ENCODE results near the gene SHISA6.

The SHISA6 gene

DNA sequence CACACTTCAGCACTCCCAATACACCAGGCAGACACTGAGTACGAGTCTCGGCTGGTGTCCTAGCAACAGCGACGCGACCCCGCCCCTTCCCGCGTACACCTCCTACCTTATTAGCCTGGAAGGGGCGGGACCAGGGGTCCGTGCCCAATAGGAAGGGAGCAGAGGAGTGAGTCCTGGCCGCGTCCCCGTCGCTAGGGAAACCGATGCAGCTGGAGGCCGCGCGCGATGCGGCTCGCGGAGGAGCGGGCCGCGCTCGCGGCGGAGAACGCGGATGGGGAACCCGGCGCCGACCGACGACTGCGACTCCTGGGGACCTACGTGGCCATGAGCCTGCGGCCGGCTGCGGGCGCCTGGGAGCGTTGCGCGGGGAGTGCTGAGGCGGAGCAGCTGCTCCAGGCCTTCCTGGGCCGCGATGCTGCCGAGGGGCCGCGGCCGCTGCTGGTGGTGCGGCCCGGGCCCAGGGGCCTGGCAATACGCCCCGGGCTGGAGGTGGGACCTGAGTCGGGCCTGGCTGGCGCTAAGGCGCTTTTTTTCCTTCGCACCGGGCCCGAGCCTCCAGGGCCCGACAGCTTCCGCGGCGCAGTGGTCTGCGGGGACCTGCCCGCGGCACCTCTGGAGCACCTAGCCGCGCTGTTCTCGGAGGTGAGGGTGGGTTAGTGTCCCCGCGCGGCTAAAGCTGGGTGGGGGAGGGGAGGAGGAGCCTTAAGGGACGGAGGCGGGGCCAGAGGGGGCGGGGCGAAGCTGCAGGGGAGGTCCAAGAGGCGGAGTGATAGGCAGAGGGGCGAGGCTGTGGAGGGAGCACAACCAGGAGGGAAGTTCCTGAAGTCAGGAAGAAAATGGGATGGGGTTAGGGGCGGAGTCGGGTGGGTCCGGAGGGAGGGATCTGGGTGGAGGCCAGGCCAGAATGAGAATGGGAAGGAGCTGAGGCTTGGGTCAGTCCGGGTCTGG, 357.5 kb downstream of the SHISA6 start, which contains the start of gene DNAH9:
Gene DNAH9, plus strand, starts transcription at position 197 of the 948 bp plus-strand sequence. Its CDS starts 29 bp downstream, at position 226.
- DNase-seq (ENCODE audit: low read depth) = no peak

DNA sequence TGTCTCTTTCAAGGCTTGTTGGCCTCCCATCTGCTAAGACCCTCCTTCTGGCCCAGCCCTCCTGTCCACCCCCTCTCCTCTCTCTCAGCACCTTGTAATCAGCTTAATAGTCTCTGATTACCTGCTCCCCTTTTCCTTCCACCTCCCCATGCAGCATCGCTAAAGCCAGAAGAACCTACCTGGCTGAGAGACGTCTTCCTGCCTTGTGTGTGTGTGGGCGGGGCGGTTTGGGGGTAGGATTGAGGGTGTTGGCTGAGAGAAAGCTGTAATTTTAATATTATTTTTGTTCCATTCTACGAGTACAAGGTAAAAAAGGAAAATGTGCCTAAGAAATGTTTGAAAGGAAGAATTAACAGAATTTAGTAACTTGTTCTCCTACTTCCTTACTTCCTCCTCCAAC, 360.6 kb downstream of the SHISA6 start:
- no peak for DNase-seq (ENCODE audit: low read depth)

DNA sequence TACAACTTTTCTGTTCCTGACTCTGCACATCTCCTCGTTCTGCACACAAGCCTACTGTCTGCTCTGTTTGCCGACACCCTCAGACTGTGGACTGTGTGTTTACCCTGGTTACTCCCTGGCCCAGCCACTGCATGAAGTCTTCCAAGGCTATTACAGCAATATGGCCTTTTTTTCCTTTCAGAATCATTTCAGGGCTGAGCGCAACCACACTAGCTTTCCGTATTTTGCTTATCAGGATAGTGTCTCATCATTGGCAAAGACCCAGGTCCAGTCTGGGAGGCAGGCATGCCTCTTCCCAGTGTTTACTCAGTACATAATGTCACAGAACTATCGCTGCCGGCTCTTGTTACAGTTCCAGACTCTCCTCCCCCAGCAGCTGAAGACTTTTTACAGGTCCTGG, 367.4 kb downstream of the SHISA6 start:
- no peak for DNase-seq (ENCODE audit: low read depth)

DNA sequence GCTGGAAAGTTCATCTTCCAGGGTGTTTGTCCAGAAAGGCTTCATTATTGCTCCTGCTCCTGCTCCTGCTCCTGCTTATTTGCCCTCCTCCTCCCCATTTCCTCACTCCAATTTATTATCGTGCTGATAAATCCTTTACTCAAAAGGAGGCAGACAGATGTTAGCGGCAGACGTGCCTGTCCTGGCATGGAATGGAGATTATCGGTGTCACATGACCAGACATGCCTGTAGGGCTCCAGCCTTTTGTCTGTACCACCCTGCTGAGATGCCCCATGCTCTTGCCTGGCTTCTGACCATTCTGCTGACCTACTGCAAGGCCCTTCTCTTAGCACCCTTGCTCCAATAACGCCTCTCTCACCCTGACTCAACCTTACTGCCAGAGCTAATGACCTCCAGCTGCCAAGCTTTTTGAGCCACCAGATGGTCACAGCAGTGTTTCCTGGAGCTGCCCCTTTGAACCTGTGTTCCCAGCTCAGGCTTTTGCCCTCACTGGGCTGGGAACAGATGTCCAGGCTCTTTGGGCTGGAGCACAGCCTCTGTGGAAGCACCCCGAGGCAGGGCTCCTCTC, 370.1 kb downstream of the SHISA6 start:
- DNase-seq (ENCODE audit: low read depth) = no peak

DNA sequence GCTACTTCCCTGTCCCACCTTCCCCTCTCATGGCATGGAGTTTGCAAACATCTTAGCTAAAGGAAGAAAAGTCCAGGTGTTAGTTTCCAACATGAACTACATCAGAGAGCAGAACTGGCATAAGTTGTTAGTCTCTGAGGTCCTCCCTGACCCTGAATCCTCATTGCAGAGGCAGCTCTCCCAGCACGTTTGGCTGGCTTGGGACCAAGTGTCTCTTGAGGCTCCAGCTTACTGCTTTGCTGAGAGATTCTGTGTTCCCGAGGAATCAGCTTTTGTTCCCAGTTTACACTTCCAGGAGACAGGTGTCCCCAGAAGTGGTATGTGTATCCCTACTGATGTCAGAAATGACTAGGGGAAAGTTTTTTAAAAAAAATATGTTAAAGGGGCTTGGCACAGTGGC, 371.9 kb downstream of the SHISA6 start:
- DNase-seq (ENCODE audit: low read depth) = no peak

All from HS-5 (cell line).